WTC11 (cell line): ENCODE data around the gene CTH. TPM values are rescaled to one million over a fixed set of nuclear protein-coding genes. Genes with fewer than 3 reads are reported as not detected.
A peak's percentile ranks its signal among the peaks of the same experiment; 100 is the strongest.

Source experiments
- ATAC-seq: fragments of 200-7000 bp; cut with Tn5 transposase; 2 replicates; pipeline ENCODE4 v1.10.0; 2021; ENCODE audit warnings: mild to moderate bottlenecking, moderate library complexity
- CTCF ChIA-PET: fragments of 300-600 bp; sonication (Branson Sonifier 250); formaldehyde crosslinking; loops from one replicate; lab custom pipeline; 2021; ENCODE audit warnings: antibody characterized with exemption; lab: Charles Lee
- POLR2A ChIA-PET: fragments of 350-600 bp; sonication (Branson Sonifier 250); formaldehyde crosslinking; loops from one replicate; lab custom pipeline; 2021; ENCODE audit warnings: antibody characterized with exemption; lab: Charles Lee
- DNase-seq: peaks from one replicate; pipeline ENCODE4 v3.0.0; 2021; ENCODE audit warnings: low spot score
- H3K27ac Mint-ChIP-seq: 2 replicates; pipeline ENCODE4 v1.8.0; 2021; ENCODE audit warnings: mixed read lengths
- H3K27me3 Mint-ChIP-seq: 2 replicates; pipeline ENCODE4 v1.8.0; 2021; ENCODE audit warnings: low read depth, mild to moderate bottlenecking, moderate library complexity, mixed read lengths
- H3K36me3 Mint-ChIP-seq: 2 replicates; pipeline ENCODE4 v1.8.0; 2021; ENCODE audit warnings: mixed read lengths
- H3K4me1 Mint-ChIP-seq: 2 replicates; pipeline ENCODE4 v1.8.0; 2022; ENCODE audit warnings: mixed read lengths
- H3K4me3 Mint-ChIP-seq: 2 replicates; pipeline ENCODE4 v1.8.0; 2021; ENCODE audit warnings: mild to moderate bottlenecking, moderate library complexity, mixed read lengths
- H3K9me3 Mint-ChIP-seq: 2 replicates; pipeline ENCODE4 v1.8.0; 2021; ENCODE audit warnings: mixed read lengths
- ATF1 ChIP-seq: sonication (generic); formaldehyde crosslinking; IDR thresholded peaks from 2 replicates; pipeline ENCODE4 v1.8.1; 2023; ENCODE audit warnings: mild to moderate bottlenecking, moderate library complexity, missing genetic modification reagents
- E2F1 ChIP-seq: sonication (generic); formaldehyde crosslinking; IDR thresholded peaks from 2 replicates; pipeline ENCODE4 v1.8.0; 2022; ENCODE audit warnings: mild to moderate bottlenecking, missing genetic modification reagents
- FOXP1 ChIP-seq: sonication (generic); formaldehyde crosslinking; IDR thresholded peaks from 2 replicates; pipeline ENCODE4 v1.8.0; 2022; ENCODE audit warnings: missing genetic modification reagents, mild to moderate bottlenecking, moderate library complexity, borderline replicate concordance
- GTF2I ChIP-seq: fragments of 250-450 bp; sonication (Bioruptor Pico); conservative IDR thresholded peaks from 2 replicates; pipeline ENCODE4 v1.4.0; 2021; ENCODE audit warnings: mild to moderate bottlenecking
- HMGA2 ChIP-seq: fragments of 250-450 bp; sonication (Bioruptor Pico); IDR thresholded peaks from 2 replicates; pipeline ENCODE4 v1.4.0; 2021; ENCODE audit warnings: mild to moderate bottlenecking, moderate library complexity
- JAZF1 ChIP-seq: fragments of 250-450 bp; sonication (Bioruptor Pico); IDR thresholded peaks from 2 replicates; pipeline ENCODE4 v1.9.0; 2021; ENCODE audit warnings: moderate library complexity, mild to moderate bottlenecking, inconsistent platforms
- MAX ChIP-seq: sonication (generic); formaldehyde crosslinking; IDR thresholded peaks from 2 replicates; pipeline ENCODE4 v1.8.0; 2022; ENCODE audit warnings: mild to moderate bottlenecking, missing genetic modification reagents
- NFATC4 ChIP-seq: fragments of 250-450 bp; sonication (Bioruptor Pico); IDR thresholded peaks from 2 replicates; pipeline ENCODE4 v1.9.0; 2021; ENCODE audit warnings: mild to moderate bottlenecking
- NR1H2 ChIP-seq: sonication (generic); formaldehyde crosslinking; IDR thresholded peaks from 2 replicates; pipeline ENCODE4 v1.9.0; 2021; ENCODE audit warnings: mild to moderate bottlenecking, moderate library complexity, missing genetic modification reagents
- NR3C1 ChIP-seq: sonication (generic); formaldehyde crosslinking; conservative IDR thresholded peaks from 2 replicates; pipeline ENCODE4 v1.8.1; 2023; ENCODE audit warnings: low read depth, mild to moderate bottlenecking, missing genetic modification reagents
- PRDM15 ChIP-seq: sonication (generic); formaldehyde crosslinking; IDR thresholded peaks from 2 replicates; pipeline ENCODE4 v1.8.0; 2022; ENCODE audit warnings: missing genetic modification reagents
- SMAD4 ChIP-seq: sonication (generic); formaldehyde crosslinking; IDR thresholded peaks from 2 replicates; pipeline ENCODE4 v1.8.0; 2022; ENCODE audit warnings: mild to moderate bottlenecking, missing genetic modification reagents
- SP1 ChIP-seq: sonication (generic); formaldehyde crosslinking; conservative IDR thresholded peaks from 2 replicates; pipeline ENCODE4 v1.8.1; 2022; ENCODE audit warnings: missing genetic modification reagents
- STAT6 ChIP-seq: sonication (generic); formaldehyde crosslinking; conservative IDR thresholded peaks from 2 replicates; pipeline ENCODE4 v1.8.1; 2023; ENCODE audit warnings: mild to moderate bottlenecking, low read depth, missing genetic modification reagents, moderate library complexity
- TCF7 ChIP-seq: sonication (generic); formaldehyde crosslinking; IDR thresholded peaks from 2 replicates; pipeline ENCODE4 v1.8.0; 2022; ENCODE audit warnings: mild to moderate bottlenecking, low read depth, missing genetic modification reagents, moderate library complexity
- TEAD4 ChIP-seq: sonication (generic); formaldehyde crosslinking; IDR thresholded peaks from 2 replicates; pipeline ENCODE4 v1.8.0; 2022; ENCODE audit warnings: mild to moderate bottlenecking, missing genetic modification reagents
- USF1 ChIP-seq: sonication (generic); formaldehyde crosslinking; IDR thresholded peaks from 2 replicates; pipeline ENCODE4 v1.8.0; 2022; ENCODE audit warnings: mild to moderate bottlenecking, missing genetic modification reagents
- ZBTB43 ChIP-seq: sonication (generic); formaldehyde crosslinking; IDR thresholded peaks from 2 replicates; pipeline ENCODE4 v1.8.1; 2023; ENCODE audit warnings: mild to moderate bottlenecking, missing genetic modification reagents
- ZNF396 ChIP-seq: fragments of 250-450 bp; sonication (Bioruptor Pico); IDR thresholded peaks from 2 replicates; pipeline ENCODE4 v1.8.0; 2021; ENCODE audit warnings: mild to moderate bottlenecking, moderate library complexity, borderline replicate concordance
- ZNF416 ChIP-seq: fragments of 250-450 bp; sonication (Bioruptor Pico); IDR thresholded peaks from 2 replicates; pipeline ENCODE4 v1.9.0; 2021; ENCODE audit warnings: mild to moderate bottlenecking, inconsistent platforms
- ZNF423 ChIP-seq: fragments of 250-450 bp; sonication (Bioruptor Pico); IDR thresholded peaks from 2 replicates; pipeline ENCODE4 v2.1.2; 2022; ENCODE audit warnings: mild to moderate bottlenecking, moderate library complexity
- ZNF425 ChIP-seq: fragments of 250-450 bp; sonication (Bioruptor Pico); conservative IDR thresholded peaks from 2 replicates; pipeline ENCODE4 v1.9.0; 2021; ENCODE audit warnings: mild to moderate bottlenecking
- ZNF512 ChIP-seq: sonication (generic); formaldehyde crosslinking; IDR thresholded peaks from 2 replicates; pipeline ENCODE4 v1.8.1; 2022; ENCODE audit warnings: missing genetic modification reagents, borderline replicate concordance
- total RNA-seq: library from RNA; stranded (reverse); gene quantifications from 3 replicates; pipeline ENCODE4 v1.2.3, GENCODE V29; 2021

Gene CTH
- total RNA-seq, 1 experiment from 2014 or later = 27.8 TPM

GRCh38 chr1:70383483-70383882, 27.6 kb upstream of the CTH start:
- no peak for DNase-seq
- POLR2A ChIA-PET = interaction anchor here (1.4 kb wide), 1 partner anchor 27 kb away, joined by 3 read pairs; the partner anchor contains the start of gene CTH
- Mint-ChIP-seq H3K4me1 (no peaks in the 10 kb centered on the region), H3K27ac (no peak overlapping the region), H3K27me3 (no peaks in the 10 kb centered on the region), H3K4me3 (no peak overlapping the region), H3K36me3 (no peaks in the 10 kb centered on the region), H3K9me3 (no peaks in the 10 kb centered on the region)
- ATAC-seq = no peak
- CTCF ChIA-PET = no interaction called here
- TF ChIP-seq NFATC4 (CRISPR knock-in tag) (no peak), ZBTB43 (CRISPR knock-in tag) (no peak), ATF1 (CRISPR knock-in tag) (no peak), NR3C1 (CRISPR knock-in tag) (no peak), MAX (CRISPR knock-in tag) (no peak), ZNF425 (CRISPR knock-in tag) (no peak), PRDM15 (CRISPR knock-in tag) (no peak), TCF7 (CRISPR knock-in tag) (no peak), TEAD4 (no peak), NR1H2 (CRISPR knock-in tag) (no peak), ZNF423 (CRISPR knock-in tag) (no peak), ZNF512 (CRISPR knock-in tag) (no peak), HMGA2 (CRISPR knock-in tag) (no peak), JAZF1 (CRISPR knock-in tag) (no peak), ZNF396 (CRISPR knock-in tag) (no peak), GTF2I (CRISPR knock-in tag) (no peak)

GRCh38 chr1:70384542-70384941, 26.5 kb upstream of the CTH start:
- Mint-ChIP-seq H3K4me1 (no peaks in the 10 kb centered on the region), H3K4me3 (no peak overlapping the region), H3K27me3 (no peaks in the 10 kb centered on the region), H3K27ac (no peak overlapping the region), H3K9me3 (no peaks in the 10 kb centered on the region), H3K36me3 (no peaks in the 10 kb centered on the region)
- ChIA-PET POLR2A (no interaction called here), CTCF (no interaction called here)
- DNase-seq (no peak), ATAC-seq (no peak)
- TF ChIP-seq STAT6 (CRISPR knock-in tag) (no peak), FOXP1 (CRISPR knock-in tag) (no peak), SP1 (no peak), HMGA2 (CRISPR knock-in tag) (peak; percentile 97), ZNF416 (no peak), NR1H2 (CRISPR knock-in tag) (no peak), E2F1 (CRISPR knock-in tag) (no peak), SMAD4 (CRISPR knock-in tag) (no peak), USF1 (CRISPR knock-in tag) (no peak)
